HepG2 (cell line): ENCODE data around the gene TPRA1. TPM values are rescaled to one million over a fixed set of nuclear protein-coding genes. Genes with fewer than 3 reads are reported as not detected.

Experiments used
- CEBPG ChIP-seq: IDR thresholded peaks from 2 replicates; pipeline ENCODE4 v1.6.1; 2016
- HNRNPL ChIP-seq: fragments of 200-400 bp; formaldehyde crosslinking; IDR thresholded peaks from 2 replicates; pipeline ENCODE4 v1.6.1; 2017; ENCODE audit warnings: mild to moderate bottlenecking, low read depth, low read length
- HOXA5 ChIP-seq: sonication (generic); formaldehyde crosslinking; IDR thresholded peaks from 2 replicates; pipeline ENCODE4 v1.4.0; 2020; ENCODE audit warnings: missing genetic modification reagents
- IKZF5 ChIP-seq: IDR thresholded peaks from 2 replicates; pipeline ENCODE4 v1.6.1; 2018; ENCODE audit warnings: missing genetic modification reagents, mild to moderate bottlenecking, missing compliant biosample characterization
- KIAA2018 ChIP-seq: sonication (generic); formaldehyde crosslinking; IDR thresholded peaks from 2 replicates; pipeline ENCODE4 v1.5.0; 2020; ENCODE audit warnings: mild to moderate bottlenecking, missing genetic modification reagents, borderline replicate concordance
- MLX ChIP-seq: IDR thresholded peaks from 2 replicates; pipeline ENCODE4 v1.6.1; 2016
- NR2F1 ChIP-seq, 2 experiments: fragments of 450-650 bp in 1 of 2; formaldehyde crosslinking in 1 of 2; IDR thresholded peaks; 2 replicates each; pipeline versions ENCODE4 v1.5.0 to v1.6.1; 2016 to 2020; ENCODE audit warnings: mild to moderate bottlenecking in 1 of 2, missing compliant biosample characterization in 1 of 2, missing genetic modification reagents in 1 of 2, moderate library complexity in 1 of 2
- PREB ChIP-seq: sonication (generic); formaldehyde crosslinking; IDR thresholded peaks from 2 replicates; pipeline ENCODE4 v1.4.0; 2020; ENCODE audit warnings: missing genetic modification reagents
- RBM22 ChIP-seq: fragments of 200-400 bp; formaldehyde crosslinking; optimal IDR thresholded peaks from 2 replicates; pipeline ENCODE3; 2017; ENCODE audit warnings: mild to moderate bottlenecking, low read length, moderate library complexity
- TP53 ChIP-seq: sonication (generic); formaldehyde crosslinking; conservative IDR thresholded peaks from 2 replicates; pipeline ENCODE4 v1.4.0; 2020; ENCODE audit warnings: missing genetic modification reagents
- XRCC5 ChIP-seq: fragments of 200-400 bp; formaldehyde crosslinking; optimal IDR thresholded peaks from 2 replicates; pipeline ENCODE3; 2017; ENCODE audit warnings: mild to moderate bottlenecking, low read length
- ZFAT ChIP-seq: sonication (generic); formaldehyde crosslinking; conservative IDR thresholded peaks from 2 replicates; pipeline ENCODE4 v1.8.1; 2023; ENCODE audit warnings: missing genetic modification reagents, inconsistent platforms
- ZFP36L2 ChIP-seq: sonication (generic); formaldehyde crosslinking; IDR thresholded peaks from 2 replicates; pipeline ENCODE4 v1.4.0; 2020; ENCODE audit warnings: missing genetic modification reagents
- ZNF44 ChIP-seq: sonication (generic); formaldehyde crosslinking; IDR thresholded peaks from 2 replicates; pipeline ENCODE4 v1.5.1; 2020; ENCODE audit warnings: mild to moderate bottlenecking, missing genetic modification reagents
- ZNF484 ChIP-seq: sonication (generic); formaldehyde crosslinking; IDR thresholded peaks from 2 replicates; pipeline ENCODE4 v1.5.1; 2020; ENCODE audit warnings: mild to moderate bottlenecking, low read depth, missing genetic modification reagents, borderline replicate concordance
- ZNF576 ChIP-seq: sonication (generic); formaldehyde crosslinking; IDR thresholded peaks from 2 replicates; pipeline ENCODE4 v1.4.0; 2020; ENCODE audit warnings: mild to moderate bottlenecking, missing genetic modification reagents
- ZNF598 ChIP-seq: sonication (generic); formaldehyde crosslinking; IDR thresholded peaks from 2 replicates; pipeline ENCODE4 v1.5.1; 2020; ENCODE audit warnings: mild to moderate bottlenecking, missing genetic modification reagents, borderline replicate concordance
- polyA plus RNA-seq, 8 experiments: library from polyadenylated mRNA; depleted of rRNA in 3 of 8; stranded (reverse) in 7 of 8; unstranded in 1 of 8; fragments of >200 nt; fragmentation: Illumina TruSeq in 4 of 8; extraction: Trizol in 4 of 8; gene quantifications; 2 replicates each; pipeline versions ENCODE4 v1.2.1 to v1.2.3, GENCODE V29; 2011 to 2016; ENCODE audit warnings: low read depth in 4 of 8, missing spikeins in 1 of 8, mixed read lengths in 1 of 8; ENCODE audit not compliant: insufficient read depth in 1 of 8
- total RNA-seq, 5 experiments: library from RNA; depleted of rRNA; stranded (reverse); fragments of >200 nt; fragmentation: Illumina TruSeq; extraction: Trizol; gene quantifications; 2 replicates each; pipeline ENCODE4 v1.2.3, GENCODE V29; 2016; ENCODE audit warnings: low read depth in 1 of 5

TPRA1 gene
- total and polyA plus RNA-seq, 2 of the 13 experiments (the other 11 are each of a cell fraction or from before 2014, with no cell fraction given): 25.4 to 25.8 TPM

GRCh38 chr3:127547761-127548605 is 42.5 kb downstream of the TPRA1 start (continued):
- TF ChIP-seq KIAA2018 (CRISPR knock-in tag) (no peak), XRCC5 (no peak), TP53 (CRISPR knock-in tag) (no peak), ZNF484 (CRISPR knock-in tag) (no peak), MLX (CRISPR knock-in tag) (no peak), ZFP36L2 (no peak), HNRNPL (peak; percentile 50; the same call in 1 of the 2 replicates), NR2F1 (CRISPR knock-in tag; IDR thresholded peaks at IDR 0.05) (no peak), HOXA5 (CRISPR knock-in tag) (no peak), CEBPG (CRISPR knock-in tag) (no peak), IKZF5 (0 out of 2 replicates have a peak, but pooled peaks have one; percentile 36), ZNF598 (CRISPR knock-in tag) (no peak), ZNF576 (CRISPR knock-in tag) (no peak), RBM22 (no peak), ZNF44 (CRISPR knock-in tag) (no peak), PREB (CRISPR knock-in tag) (no peak), ZFAT (CRISPR knock-in tag) (no peak)
